Measurements from ENCODE around the gene APEH.

Gene APEH

DNA sequence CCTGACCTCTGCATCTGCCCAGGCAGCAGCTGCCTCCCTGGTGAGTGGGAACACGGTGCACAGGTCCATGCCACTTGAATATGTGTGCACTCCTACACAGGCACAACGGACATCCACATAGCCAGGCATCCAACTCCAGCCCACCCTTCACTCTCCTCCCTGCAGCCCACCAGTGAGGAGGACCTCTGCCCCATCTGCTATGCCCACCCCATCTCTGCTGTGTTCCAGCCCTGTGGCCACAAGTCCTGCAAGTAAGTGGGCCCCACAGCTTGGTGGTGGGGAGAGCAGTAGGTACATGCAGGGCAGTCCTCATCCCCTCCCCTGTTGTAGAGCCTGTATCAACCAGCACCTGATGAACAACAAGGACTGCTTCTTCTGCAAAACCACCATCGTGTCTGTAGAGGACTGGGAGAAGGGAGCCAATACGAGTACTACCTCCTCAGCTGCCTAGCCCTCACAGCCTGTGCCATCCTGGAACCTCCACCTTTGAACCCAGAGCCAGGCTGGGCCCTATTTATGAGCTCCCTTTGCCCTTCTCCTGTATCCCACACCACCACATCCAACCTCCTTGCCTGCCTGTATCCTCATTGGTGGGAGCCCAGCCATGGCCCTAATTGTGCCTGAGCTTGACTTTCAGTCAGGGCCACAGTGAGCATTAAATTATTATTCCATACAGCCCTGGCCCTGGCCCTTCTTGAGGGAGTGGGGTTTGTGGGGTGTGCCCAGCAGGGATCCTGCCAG is 46.9 kb downstream of the APEH start:
- Histone ChIP-seq H3K27me3 (ENCODE audit: control insufficient read depth, insufficient read depth, low read length) (no peaks in the 10 kb centered on the region), H3K36me3 (ENCODE audit: control insufficient read depth, insufficient read depth, low read length) (peaks cover 15% of the 10 kb centered on the region), H3K4me1 (ENCODE audit: control insufficient read depth, insufficient read depth, low read length) (peaks cover 55% of the 10 kb centered on the region), H3K4me3 (ENCODE audit: low read length) (no peak overlapping the region), H3K9me3 (ENCODE audit: control insufficient read depth, low read length) (no peaks in the 10 kb centered on the region), H3K9ac (ENCODE audit: low read length) (no peak overlapping the region)

DNA sequence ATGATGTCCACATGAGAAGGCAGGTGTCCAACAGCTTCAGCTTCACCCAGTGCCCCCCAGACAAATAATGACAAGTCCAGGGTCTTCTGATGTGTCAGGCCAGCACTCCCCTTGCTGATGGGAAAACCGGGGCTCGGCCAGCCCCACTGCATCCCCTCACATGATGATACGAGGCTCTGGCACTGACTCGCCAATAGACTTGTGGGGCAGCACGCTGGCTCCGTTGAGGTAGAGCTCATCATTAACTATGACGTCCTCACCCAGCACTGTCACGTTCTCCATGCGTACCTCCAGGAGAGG is 47.4 kb downstream of the APEH start:
- Histone ChIP-seq H3K27me3 (ENCODE audit: control insufficient read depth, insufficient read depth, low read length) (no peaks in the 10 kb centered on the region), H3K9ac (ENCODE audit: low read length) (no peak overlapping the region), H3K4me3 (ENCODE audit: low read length) (no peak overlapping the region), H3K36me3 (ENCODE audit: control insufficient read depth, insufficient read depth, low read length) (peaks cover 15% of the 10 kb centered on the region), H3K9me3 (ENCODE audit: control insufficient read depth, low read length) (no peaks in the 10 kb centered on the region), H3K4me1 (ENCODE audit: control insufficient read depth, insufficient read depth, low read length) (peaks cover 61% of the 10 kb centered on the region)

DNA sequence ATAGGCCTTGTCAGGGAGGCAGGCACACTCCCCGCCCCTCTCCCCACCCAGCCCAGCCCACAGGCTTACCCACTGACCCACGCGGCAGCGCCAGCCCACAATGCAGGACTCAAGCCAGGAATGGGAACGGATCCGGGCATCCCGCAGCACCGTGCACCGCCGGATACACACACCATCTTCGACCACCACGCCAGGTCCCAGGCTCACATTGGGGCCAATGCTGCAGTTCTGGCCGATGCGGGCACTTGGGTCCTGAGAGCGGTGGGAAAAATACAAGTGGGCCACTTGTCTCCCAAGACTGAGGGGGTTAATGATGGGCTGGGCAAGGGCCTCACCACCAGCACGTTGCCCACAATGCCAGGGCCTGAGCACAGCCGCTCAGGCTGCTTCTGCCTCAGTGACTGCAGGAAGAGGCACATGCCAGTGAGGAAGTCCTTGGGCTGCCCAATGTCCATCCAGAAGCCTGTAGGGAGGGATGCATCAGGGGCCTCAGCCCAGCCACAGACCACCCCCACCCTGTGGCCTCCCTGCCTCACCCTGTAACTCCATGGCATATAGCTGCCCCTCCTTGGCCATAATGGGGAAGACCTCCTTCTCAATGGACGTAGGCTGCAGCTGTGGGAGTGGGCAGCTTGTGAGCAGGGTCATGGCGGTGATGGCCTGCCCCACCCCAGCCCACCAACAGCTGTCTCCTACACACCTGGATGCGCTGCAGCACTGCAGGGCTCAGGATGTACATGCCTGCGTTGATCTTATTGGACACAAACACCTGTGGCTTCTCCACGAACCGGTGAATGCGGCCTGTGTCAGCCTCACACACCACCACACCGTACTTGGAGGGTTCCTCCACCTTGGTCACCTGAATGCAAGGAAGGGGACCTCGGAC is 48.0 kb downstream of the APEH start:
- peak overlapping the region; percentile 94 for H3K9ac ChIP-seq (ENCODE audit: low read length)

DNA sequence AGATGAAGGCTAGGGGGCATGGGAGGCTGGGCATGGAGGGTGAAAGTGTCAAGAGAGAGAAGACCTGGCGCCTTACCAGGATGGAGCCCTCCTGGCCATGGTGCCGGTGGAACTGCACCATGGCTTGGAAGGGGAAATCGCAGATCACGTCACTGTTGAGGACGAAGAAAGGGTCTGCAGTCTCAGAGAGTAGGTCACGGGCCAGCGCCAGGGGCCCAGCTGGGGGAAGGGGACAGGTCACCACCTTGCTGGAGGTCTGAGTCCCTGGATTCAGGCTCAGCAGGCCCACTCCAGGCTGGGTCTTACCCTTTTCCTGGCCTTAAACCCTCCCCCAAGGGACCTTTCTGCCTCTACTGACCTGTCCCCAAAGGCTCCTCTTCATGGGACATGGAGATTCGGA is 48.7 kb downstream of the APEH start:
- Histone ChIP-seq H3K4me3 (ENCODE audit: low read length) (peak overlapping the region; percentile 87), H3K4me1 (ENCODE audit: control insufficient read depth, insufficient read depth, low read length) (peaks cover 65% of the 10 kb centered on the region), H3K9ac (ENCODE audit: low read length) (peak overlapping the region; percentile 94), H3K27me3 (ENCODE audit: control insufficient read depth, insufficient read depth, low read length) (no peaks in the 10 kb centered on the region), H3K36me3 (ENCODE audit: control insufficient read depth, insufficient read depth, low read length) (peaks cover 15% of the 10 kb centered on the region), H3K9me3 (ENCODE audit: control insufficient read depth, low read length) (no peaks in the 10 kb centered on the region)

More for the DNA sequence above, 48.0 kb downstream of the APEH start:
- Histone ChIP-seq H3K9me3 (ENCODE audit: control insufficient read depth, low read length) (no peaks in the 10 kb centered on the region), H3K36me3 (ENCODE audit: control insufficient read depth, insufficient read depth, low read length) (peaks cover 15% of the 10 kb centered on the region), H3K27me3 (ENCODE audit: control insufficient read depth, insufficient read depth, low read length) (no peaks in the 10 kb centered on the region), H3K4me3 (ENCODE audit: low read length) (peak overlapping the region; percentile 87), H3K4me1 (ENCODE audit: control insufficient read depth, insufficient read depth, low read length) (peaks cover 66% of the 10 kb centered on the region)

DNA sequence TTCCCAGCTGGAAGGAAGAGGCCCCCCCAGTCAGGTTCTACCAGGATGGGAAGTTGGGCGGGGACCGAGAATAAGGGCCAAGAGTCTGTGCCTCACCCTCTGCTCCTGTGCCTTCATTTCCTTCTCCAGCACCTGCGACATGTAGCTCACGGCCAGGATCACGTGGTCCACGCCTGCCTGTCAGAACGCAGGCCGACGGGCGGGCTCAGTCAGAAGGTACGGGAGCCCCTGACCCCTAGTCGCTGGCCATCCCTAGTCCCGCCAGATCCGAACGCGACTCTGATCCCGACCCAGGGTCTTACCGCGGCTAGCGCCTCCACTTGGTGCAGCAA is 49.1 kb downstream of the APEH start:
- Histone ChIP-seq H3K27me3 (ENCODE audit: control insufficient read depth, insufficient read depth, low read length) (no peaks in the 10 kb centered on the region), H3K9me3 (ENCODE audit: control insufficient read depth, low read length) (no peaks in the 10 kb centered on the region), H3K36me3 (ENCODE audit: control insufficient read depth, insufficient read depth, low read length) (peaks cover 15% of the 10 kb centered on the region), H3K4me1 (ENCODE audit: control insufficient read depth, insufficient read depth, low read length) (peaks cover 61% of the 10 kb centered on the region), H3K4me3 (ENCODE audit: low read length) (peak overlapping the region; percentile 87), H3K9ac (ENCODE audit: low read length) (peak overlapping the region; percentile 94)

DNA sequence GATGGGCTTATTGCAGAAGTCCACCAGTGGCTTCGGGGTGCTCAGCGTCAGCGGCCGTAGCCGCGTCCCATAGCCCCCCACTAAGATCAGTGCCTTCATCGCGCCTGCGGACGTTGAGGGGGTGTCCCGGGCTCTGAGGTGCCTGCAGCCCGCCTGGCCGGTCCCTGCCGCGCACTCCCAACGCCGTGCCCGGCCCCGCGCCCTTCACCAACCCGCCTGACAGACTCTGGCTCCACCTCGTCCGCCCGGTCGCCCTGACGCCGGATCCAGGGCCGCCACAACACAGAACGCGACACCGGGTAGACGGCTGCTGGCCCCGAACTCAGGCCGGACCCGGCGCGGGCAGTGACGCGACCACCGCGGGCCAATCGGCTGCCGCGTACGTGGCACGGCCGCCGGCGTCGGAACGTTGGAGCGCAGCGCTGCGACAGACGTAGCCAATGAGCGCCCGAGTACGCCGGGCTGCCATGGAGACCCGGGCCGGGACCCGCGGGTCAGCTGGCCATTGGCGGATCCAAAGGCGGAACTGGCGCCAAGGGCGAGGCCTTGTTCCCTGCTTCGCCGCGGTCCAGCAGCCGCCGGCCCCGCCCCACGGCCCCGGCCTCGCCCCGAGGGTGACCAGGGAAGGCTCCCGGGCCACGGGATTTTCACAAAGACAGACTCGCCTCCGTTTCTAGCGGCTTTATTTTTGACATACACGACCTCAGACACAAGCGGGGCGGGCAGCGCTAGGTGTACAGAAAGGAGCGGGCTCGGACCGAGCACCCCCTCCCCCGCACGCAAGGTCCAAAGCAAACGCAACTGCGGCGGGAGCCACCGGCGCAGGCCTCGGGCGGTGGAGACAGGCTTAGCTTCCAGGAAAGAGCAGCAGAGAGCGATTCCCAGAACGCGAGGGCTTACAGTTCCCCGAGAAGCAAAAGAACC is 49.7 kb downstream of the APEH start, which contains the start of gene GMPPB:
TSS of gene GMPPB (minus strand) at position 324 of the 924 bp plus-strand sequence. CDS start at position 99, 225 bp downstream.
- Histone ChIP-seq H3K36me3 (ENCODE audit: control insufficient read depth, insufficient read depth, low read length) (peaks cover 15% of the 10 kb centered on the region), H3K9me3 (ENCODE audit: control insufficient read depth, low read length) (no peaks in the 10 kb centered on the region), H3K4me1 (ENCODE audit: control insufficient read depth, insufficient read depth, low read length) (peaks cover 55% of the 10 kb centered on the region), H3K4me3 (ENCODE audit: low read length) (peak within 1 kb of the TSS; percentile 87), H3K27me3 (ENCODE audit: control insufficient read depth, insufficient read depth, low read length) (no peaks in the 10 kb centered on the region), H3K9ac (ENCODE audit: low read length) (peak within 1 kb of the TSS; percentile 94)

DNA sequence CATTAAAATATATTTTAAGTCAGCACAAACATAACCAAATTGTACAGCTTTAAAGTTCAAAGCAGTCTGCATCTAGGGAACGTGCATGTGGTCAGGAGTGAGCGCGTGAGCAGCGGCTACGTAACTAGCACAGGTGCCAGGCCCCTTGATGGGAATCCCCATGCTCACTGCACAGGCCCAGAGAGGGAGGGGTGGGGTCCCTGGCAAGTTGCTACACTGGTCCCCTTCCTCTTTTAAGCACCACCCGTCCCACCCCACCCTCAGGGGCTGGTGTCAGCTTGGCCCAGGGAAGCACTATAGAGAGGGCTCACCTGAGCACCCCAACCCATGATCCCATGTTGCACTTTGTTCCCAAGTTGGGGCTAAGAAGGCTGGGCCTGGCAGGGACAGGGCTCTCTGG is 50.4 kb downstream of the APEH start:
- H3K36me3 ChIP-seq (ENCODE audit: control insufficient read depth, insufficient read depth, low read length): peaks cover 15% of the 10 kb centered on the region

DNA sequence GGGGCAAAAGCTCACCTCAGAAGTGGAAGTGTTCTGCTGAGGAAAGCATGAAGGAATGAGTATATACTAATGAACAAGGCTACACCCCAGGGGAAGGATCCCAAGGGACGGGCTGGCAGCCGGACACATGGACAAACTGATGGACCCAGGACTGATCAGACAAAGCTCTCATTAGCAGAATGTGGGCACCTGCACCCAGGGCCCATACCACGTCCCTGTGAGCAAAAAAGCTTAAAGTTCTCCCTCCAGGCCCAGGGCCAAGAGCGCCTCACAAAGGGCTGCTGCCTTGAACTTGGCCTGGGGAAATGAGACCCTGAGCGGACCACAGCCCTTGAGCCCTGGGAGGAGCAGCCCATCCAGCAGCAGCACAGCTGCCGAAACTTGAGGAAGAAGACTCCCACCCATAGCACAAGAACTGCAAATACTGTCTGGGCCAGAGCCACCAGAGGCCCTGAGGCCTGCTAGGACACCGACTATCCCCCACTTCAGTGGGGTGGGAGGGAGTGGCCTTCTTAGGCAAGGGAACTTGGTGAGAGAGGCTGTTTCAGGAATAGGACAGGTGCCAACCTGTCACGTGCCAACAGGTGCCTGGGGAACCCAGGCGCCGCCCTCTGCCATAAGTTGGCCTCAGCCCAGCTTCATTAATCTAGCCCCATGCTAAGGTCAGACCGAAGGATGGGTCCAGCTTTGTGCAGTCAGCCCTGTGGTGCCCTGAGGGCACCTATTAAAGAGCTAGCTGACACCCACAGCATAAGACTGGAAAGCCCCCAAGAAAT is 51.9 kb downstream of the APEH start:
- peaks cover 42% of the 10 kb centered on the region for H3K4me1 ChIP-seq (ENCODE audit: control insufficient read depth, insufficient read depth, low read length)
- H3K4me3 ChIP-seq (ENCODE audit: low read length): no peak overlapping the region
- no peak overlapping the region for H3K9ac ChIP-seq (ENCODE audit: low read length)
- no peaks in the 10 kb centered on the region for H3K9me3 ChIP-seq (ENCODE audit: control insufficient read depth, low read length)
- H3K27me3 ChIP-seq (ENCODE audit: control insufficient read depth, insufficient read depth, low read length): no peaks in the 10 kb centered on the region
- H3K36me3 ChIP-seq (ENCODE audit: control insufficient read depth, insufficient read depth, low read length): peaks cover 12% of the 10 kb centered on the region

More for the DNA sequence above, 50.4 kb downstream of the APEH start:
- H3K9me3 ChIP-seq (ENCODE audit: control insufficient read depth, low read length): no peaks in the 10 kb centered on the region
- H3K9ac ChIP-seq (ENCODE audit: low read length): peak overlapping the region; percentile 79
- peak overlapping the region; percentile 60 for H3K4me3 ChIP-seq (ENCODE audit: low read length)
- peaks cover 51% of the 10 kb centered on the region for H3K4me1 ChIP-seq (ENCODE audit: control insufficient read depth, insufficient read depth, low read length)
- H3K27me3 ChIP-seq (ENCODE audit: control insufficient read depth, insufficient read depth, low read length): no peaks in the 10 kb centered on the region

DNA sequence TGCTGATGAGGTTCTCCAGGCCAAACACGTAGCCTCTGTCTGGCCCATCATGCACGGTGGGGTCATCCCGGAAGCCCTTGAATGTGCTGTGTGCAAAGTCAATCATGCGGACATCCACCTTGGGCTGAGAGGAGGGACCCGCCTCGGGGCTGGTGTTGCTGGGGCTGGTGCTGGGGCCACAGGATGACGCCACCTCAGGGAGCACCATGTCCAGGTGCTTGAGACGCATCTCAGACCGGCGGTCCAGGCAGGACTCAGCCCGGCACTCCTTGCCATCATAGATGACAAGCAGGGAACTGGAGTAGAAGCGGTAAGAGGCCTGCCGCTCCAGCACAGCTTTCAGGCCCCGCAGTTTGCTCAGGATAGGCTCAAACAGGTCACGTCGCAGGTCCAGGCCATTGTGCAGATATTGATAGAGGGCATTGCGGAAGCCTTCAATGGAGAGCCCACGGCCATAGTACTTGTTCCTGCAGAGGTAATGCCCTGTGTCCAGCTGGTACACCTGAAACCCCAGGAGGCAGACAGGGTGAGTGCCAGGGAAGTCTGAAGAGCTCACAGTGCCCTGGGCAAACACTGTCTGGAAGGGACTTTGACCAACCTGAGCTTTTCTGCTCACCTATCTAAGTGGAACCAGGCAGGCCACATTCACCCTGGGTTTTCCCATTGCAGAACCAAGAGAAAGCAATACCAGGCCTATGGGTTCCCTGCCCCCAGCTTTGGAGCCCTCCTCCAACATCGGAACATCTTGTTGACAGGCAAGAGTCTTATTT is 53.2 kb downstream of the APEH start:
- Histone ChIP-seq H3K27me3 (ENCODE audit: control insufficient read depth, insufficient read depth, low read length) (no peaks in the 10 kb centered on the region), H3K36me3 (ENCODE audit: control insufficient read depth, insufficient read depth, low read length) (peaks cover 7% of the 10 kb centered on the region), H3K4me3 (ENCODE audit: low read length) (no peak overlapping the region), H3K4me1 (ENCODE audit: control insufficient read depth, insufficient read depth, low read length) (peaks cover 37% of the 10 kb centered on the region), H3K9ac (ENCODE audit: low read length) (no peak overlapping the region), H3K9me3 (ENCODE audit: control insufficient read depth, low read length) (no peaks in the 10 kb centered on the region)

DNA sequence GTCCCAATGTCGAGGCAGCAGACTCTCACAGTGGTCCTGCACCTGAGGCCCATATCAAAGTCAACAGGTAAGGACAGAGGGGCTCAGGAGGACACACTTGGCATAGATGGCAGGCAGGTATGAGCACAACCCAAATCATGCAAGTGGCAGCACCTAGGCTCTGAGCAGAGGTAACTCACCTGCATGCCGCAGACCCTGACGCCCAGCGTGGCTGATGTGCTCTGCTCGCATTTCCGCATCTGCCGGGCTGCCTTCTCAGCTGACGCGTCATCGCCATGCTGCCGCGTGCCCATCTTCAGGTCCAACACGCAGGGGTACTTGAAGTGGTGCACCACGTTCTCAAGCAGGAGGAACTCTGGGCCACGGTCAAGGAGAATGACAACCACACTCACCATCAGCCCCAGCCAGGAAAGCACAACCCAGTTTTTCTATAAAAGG is 53.8 kb downstream of the APEH start:
- Histone ChIP-seq H3K9ac (ENCODE audit: low read length) (no peak overlapping the region), H3K36me3 (ENCODE audit: control insufficient read depth, insufficient read depth, low read length) (peaks cover under 1% of the 10 kb centered on the region), H3K27me3 (ENCODE audit: control insufficient read depth, insufficient read depth, low read length) (no peaks in the 10 kb centered on the region), H3K4me3 (ENCODE audit: low read length) (no peak overlapping the region), H3K4me1 (ENCODE audit: control insufficient read depth, insufficient read depth, low read length) (peaks cover 31% of the 10 kb centered on the region), H3K9me3 (ENCODE audit: control insufficient read depth, low read length) (no peaks in the 10 kb centered on the region)
